Sigmoid colon (tissue), 7 donors: ENCODE data around the gene NIM1K. TPM values are rescaled to one million over a fixed set of nuclear protein-coding genes. Genes with fewer than 3 reads are reported as not detected.
A peak's percentile ranks its signal among the peaks of the same experiment; 100 is the strongest.
"Not testable (repeated sequence)": the region's sequence is repeated elsewhere in the genome, so short reads cannot be mapped to it uniquely, and the experiment has no call there.

Experiments used
- DNase-seq: peaks from one replicate; pipeline ENCODE4 v3.0.0-alpha.2; 2019
- H3K27ac ChIP-seq, 4 donors: fragments of 200-600 bp; sonication (generic); one replicate each; pipeline ENCODE4 v1.5.1; 2016 to 2019; ENCODE audit warnings: mild to moderate bottlenecking in 1 of 4
- H3K27me3 ChIP-seq, 3 donors: fragments of 200-600 bp; sonication (generic); one replicate each; pipeline ENCODE4 v1.5.1; 2019; ENCODE audit warnings: mild to moderate bottlenecking in 1 of 3
- H3K36me3 ChIP-seq, 4 donors: fragments of 200-600 bp; sonication (generic); one replicate each; pipeline ENCODE4 v1.5.1; 2016 to 2019
- H3K4me1 ChIP-seq, 4 donors: fragments of 200-600 bp; sonication (generic); one replicate each; pipeline ENCODE4 v1.5.1; 2017 to 2019
- H3K4me3 ChIP-seq, 4 donors: fragments of 200-600 bp; sonication (generic); one replicate each; pipeline ENCODE4 v1.5.1; 2017 to 2019; ENCODE audit warnings: mild to moderate bottlenecking in 2 of 4, moderate library complexity in 1 of 4
- H3K9me3 ChIP-seq, 4 donors: fragments of 200-600 bp in 3 of 4; sonication (generic) in 3 of 4; one replicate each; pipeline versions ENCODE4 v1.5.1 to v1.6.1; 2013 to 2019
- CTCF ChIP-seq, 4 experiments: fragments of 450-650 bp in 3 of 4; fragments of 200-600 bp in 1 of 4; IDR thresholded peaks; one replicate each; pipeline ENCODE4 v1.5.1; 2016 to 2019; ENCODE audit warnings: antibody characterized with exemption in 4 of 4, mild to moderate bottlenecking in 3 of 4, moderate library complexity in 2 of 4
- EP300 ChIP-seq, 4 donors: sonication (generic); formaldehyde crosslinking; IDR thresholded peaks; one replicate each; pipeline ENCODE4 v1.6.1; 2017; ENCODE audit warnings: antibody characterized with exemption in 4 of 4
- POLR2A ChIP-seq, 2 donors: fragments of 450-650 bp; IDR thresholded peaks; one replicate each; pipeline ENCODE4 v1.6.1; 2016; ENCODE audit warnings: antibody characterized with exemption in 2 of 2, mild to moderate bottlenecking in 2 of 2, moderate library complexity in 2 of 2
- POLR2AphosphoS5 ChIP-seq, 4 donors: sonication (generic); formaldehyde crosslinking; IDR thresholded peaks; one replicate each; pipeline ENCODE4 v1.6.1; 2017; ENCODE audit warnings: antibody characterized with exemption in 4 of 4
- WGBS, 2 donors: extraction: QIAGEN DNeasy Blood & Tissue Kit; methylation state at CpG; one replicate each; pipeline ENCODE4 v1.1.7; 2013; 5-methylcytosine and 5-hydroxymethylcytosine counted together
- intact Hi-C: fragments of 100-400 bp; cut with DNase I; formaldehyde crosslinking; loops from one replicate; pipeline ENCODE4 v1.15.1; 2023
- polyA plus RNA-seq, 3 donors: library from polyadenylated mRNA; stranded (reverse); fragments of 200-250 nt; gene quantifications; one replicate each; pipeline ENCODE4 v1.2.3, GENCODE V29; 2013
- total RNA-seq, 4 donors: library from RNA; depleted of rRNA; stranded (reverse); fragments of >200 nt; gene quantifications; one replicate each; pipeline ENCODE4 v1.1.0, GENCODE V29; 2016
- donor health status: healthy with polysubstance abuse.
- donor health status: Bipolar disorder and iron deficiency.
- donor health status: healthy.

NIM1K gene
- total and polyA plus RNA-seq, 7 donors = 0.28 to 3.6 (median 0.68) TPM; not detected in 2

- peak overlapping the region; percentile 36 to 74 (median 59) for H3K4me3 ChIP-seq
- no peaks in the 10 kb centered on the region for H3K9me3 ChIP-seq
- no peak for DNase-seq
- WGBS, 2 donors = 6 to 12% methylated on average over 12 of the region's 12 CpGs
- peak overlapping the region; percentile 58 to 62 (median 60) for H3K27ac ChIP-seq
- no peak for TF ChIP-seq CTCF (IDR thresholded peaks at IDR 0.05)
- no peak for TF ChIP-seq POLR2AphosphoS5 (IDR thresholded peaks at IDR 0.05)
- TF ChIP-seq EP300 (IDR thresholded peaks at IDR 0.05) = no peak
- TF ChIP-seq POLR2A (IDR thresholded peaks at IDR 0.05) = no peak
- H3K27me3 ChIP-seq = no peaks in the 10 kb centered on the region
- H3K36me3 ChIP-seq = no peaks in the 10 kb centered on the region
- peaks cover 0 to 28% (median 18%) of the 10 kb centered on the region in 4 donors for H3K4me1 ChIP-seq
- intact Hi-C loops = loop anchor here (2.0 to 5.0 kb wide), 4 partner anchors 71 to 289 kb away; partner anchors contain the start of genes HMGCS1, TMEM267 and ZNF131
Observed at GRCh38 chr5:43193181-43193893, 1.3 kb downstream of the NIM1K start.

- no peak for DNase-seq
- TF ChIP-seq POLR2A (IDR thresholded peaks at IDR 0.05) (no peak), CTCF (IDR thresholded peaks at IDR 0.05) (no peak), POLR2AphosphoS5 (IDR thresholded peaks at IDR 0.05) (no peak), EP300 (IDR thresholded peaks at IDR 0.05) (no peak)
Observed at GRCh38 chr5:43193894-43194265, 1.9 kb downstream of the NIM1K start.

GRCh38 chr5:43195670-43196265 is 3.7 kb downstream of the NIM1K start:
- intact Hi-C loops = no loop called here
- no peaks in the 10 kb centered on the region for H3K9me3 ChIP-seq
- no peak overlapping the region for H3K4me3 ChIP-seq
- peaks cover 0 to 27% (median 18%) of the 10 kb centered on the region in 4 donors for H3K4me1 ChIP-seq
- 83 to 85% methylated on average over 7 of the region's 7 CpGs for WGBS, 2 donors
- TF ChIP-seq POLR2A (IDR thresholded peaks at IDR 0.05) (no peak), EP300 (IDR thresholded peaks at IDR 0.05) (no peak), POLR2AphosphoS5 (IDR thresholded peaks at IDR 0.05) (no peak), CTCF (IDR thresholded peaks at IDR 0.05) (no peak)
- no peak overlapping the region for H3K27ac ChIP-seq
- no peak for DNase-seq
- H3K27me3 ChIP-seq = no peaks in the 10 kb centered on the region
- H3K36me3 ChIP-seq = no peaks in the 10 kb centered on the region

More at GRCh38 chr5:43193894-43194265, 1.9 kb downstream of the NIM1K start:
- peaks cover 0 to 28% (median 18%) of the 10 kb centered on the region in 4 donors for H3K4me1 ChIP-seq
- peak overlapping the region in 1 of 4 donors; percentile 63 for H3K4me3 ChIP-seq
- intact Hi-C loops = loop anchor here (2.0 to 5.0 kb wide), 4 partner anchors 72 to 289 kb away; partner anchors contain the start of genes HMGCS1, TMEM267 and ZNF131
- H3K36me3 ChIP-seq = no peaks in the 10 kb centered on the region
- no peaks in the 10 kb centered on the region for H3K9me3 ChIP-seq
- 57 to 66% methylated on average over 6 of the region's 6 CpGs for WGBS, 2 donors
- H3K27ac ChIP-seq = peak overlapping the region in 3 of 4 donors; percentile 60 to 62 (median 61)
- H3K27me3 ChIP-seq = no peaks in the 10 kb centered on the region

GRCh38 chr5:43197535-43197934 is 5.5 kb downstream of the NIM1K start:
- H3K27ac ChIP-seq = no peak overlapping the region
- DNase-seq = no peak
- H3K9me3 ChIP-seq = no peaks in the 10 kb centered on the region
- peaks cover 0 to 9% (median 6%) of the 10 kb centered on the region in 4 donors for H3K4me1 ChIP-seq
- no peaks in the 10 kb centered on the region for H3K27me3 ChIP-seq
- intact Hi-C loops = no loop called here
- H3K4me3 ChIP-seq = no peak overlapping the region
- H3K36me3 ChIP-seq = no peaks in the 10 kb centered on the region
- 59 to 64% methylated on average over 3 of the region's 3 CpGs for WGBS, 2 donors
- no peak for TF ChIP-seq EP300 (IDR thresholded peaks at IDR 0.05)
- TF ChIP-seq POLR2A (IDR thresholded peaks at IDR 0.05) = no peak
- no peak for TF ChIP-seq CTCF (IDR thresholded peaks at IDR 0.05)
- no peak for TF ChIP-seq POLR2AphosphoS5 (IDR thresholded peaks at IDR 0.05)

- H3K27ac ChIP-seq, H3K4me1 ChIP-seq, H3K4me3 ChIP-seq, H3K36me3 ChIP-seq, intact Hi-C loops, H3K9me3 ChIP-seq, H3K27me3 ChIP-seq, DNase-seq: not testable (repeated sequence)
- WGBS, 2 donors = 72 to 90% methylated on average over 5 of the region's 5 CpGs
Observed at GRCh38 chr5:43201442-43201841, 9.4 kb downstream of the NIM1K start.
